ENCODE results near the gene APBA1. TPM values are rescaled to one million over a fixed set of nuclear protein-coding genes. Genes with fewer than 3 reads are reported as not detected.

Gene APBA1
- total and polyA plus RNA-seq, 8 donors, result 2.4 to 17.9 (median 11.4) TPM

GRCh38 chr9:69519470-69520240, 152.5 kb downstream of the APBA1 start:
- ATAC-seq, result no peak
- Histone ChIP-seq H3K36me3 (no peaks in the 10 kb centered on the region), H3K27me3 (no peaks in the 10 kb centered on the region), H3K4me1 (no peaks in the 10 kb centered on the region), H3K4me3 (no peak overlapping the region), H3K27ac (no peak overlapping the region), H3K9me3 (peaks cover 0 to 9% of the 10 kb centered on the region in 2 donors)
- DNase-seq, result no peak
- intact Hi-C loops (cut with DNase I), result no loop called here
- TF ChIP-seq CTCF (IDR thresholded peaks at IDR 0.05), result no peak

GRCh38 chr9:69516353-69517322, 155.5 kb downstream of the APBA1 start:
- intact Hi-C loops (cut with DNase I), result no loop called here
- Histone ChIP-seq H3K27ac (no peak overlapping the region), H3K36me3 (no peaks in the 10 kb centered on the region), H3K9me3 (peaks cover 0 to 9% of the 10 kb centered on the region in 2 donors), H3K4me3 (no peak overlapping the region), H3K4me1 (no peaks in the 10 kb centered on the region), H3K27me3 (no peaks in the 10 kb centered on the region)
- no peak for TF ChIP-seq CTCF (IDR thresholded peaks at IDR 0.05)
- ATAC-seq (no peak), DNase-seq (peak in 1 of 4 donors; percentile 69)

GRCh38 chr9:69515810-69516209, 156.4 kb downstream of the APBA1 start:
- Histone ChIP-seq H3K36me3 (no peaks in the 10 kb centered on the region), H3K27ac (no peak overlapping the region), H3K27me3 (no peaks in the 10 kb centered on the region), H3K9me3 (peaks cover 0 to 9% of the 10 kb centered on the region in 2 donors), H3K4me3 (no peak overlapping the region), H3K4me1 (no peaks in the 10 kb centered on the region)
- intact Hi-C loops (cut with DNase I), result no loop called here
- peak in 1 of 4 donors; percentile 55 for DNase-seq
- no peak for TF ChIP-seq CTCF (IDR thresholded peaks at IDR 0.05)
- no peak for ATAC-seq

GRCh38 chr9:69513141-69513820, 158.9 kb downstream of the APBA1 start:
- no peak for TF ChIP-seq CTCF (IDR thresholded peaks at IDR 0.05)
- Histone ChIP-seq H3K27me3 (no peaks in the 10 kb centered on the region), H3K4me1 (no peaks in the 10 kb centered on the region), H3K27ac (no peak overlapping the region), H3K36me3 (no peaks in the 10 kb centered on the region), H3K4me3 (no peak overlapping the region), H3K9me3 (peaks cover 0 to 9% of the 10 kb centered on the region in 2 donors)
- DNase-seq, result no peak
- intact Hi-C loops (cut with DNase I), result no loop called here
- no peak for ATAC-seq
